Measurements from ENCODE around the gene ZDHHC7.

DNA sequence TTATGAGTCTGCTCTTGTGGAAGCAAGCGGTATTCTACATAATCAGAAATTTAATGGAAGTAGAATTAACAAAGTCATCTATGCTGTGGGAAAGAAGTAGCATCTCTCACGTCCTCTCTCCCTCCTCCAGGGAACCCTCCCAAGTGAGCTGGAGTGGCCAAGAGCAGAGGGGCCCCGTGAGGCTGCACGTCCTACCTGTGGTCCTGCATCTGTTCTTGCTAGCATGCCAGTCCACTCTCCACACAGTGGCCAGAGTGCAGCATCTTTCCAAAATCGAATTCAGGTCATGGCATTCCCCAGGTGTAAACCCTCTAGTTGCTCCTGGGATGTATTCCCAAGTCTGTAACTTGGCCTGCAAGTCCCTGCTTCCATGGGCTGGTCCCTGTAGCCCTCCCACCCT, 26.4 kb upstream of the ZDHHC7 start:
- TF ChIP-seq POLR2A (IDR thresholded peaks at IDR 0.05): no peak
- TF ChIP-seq, protein P1, sequence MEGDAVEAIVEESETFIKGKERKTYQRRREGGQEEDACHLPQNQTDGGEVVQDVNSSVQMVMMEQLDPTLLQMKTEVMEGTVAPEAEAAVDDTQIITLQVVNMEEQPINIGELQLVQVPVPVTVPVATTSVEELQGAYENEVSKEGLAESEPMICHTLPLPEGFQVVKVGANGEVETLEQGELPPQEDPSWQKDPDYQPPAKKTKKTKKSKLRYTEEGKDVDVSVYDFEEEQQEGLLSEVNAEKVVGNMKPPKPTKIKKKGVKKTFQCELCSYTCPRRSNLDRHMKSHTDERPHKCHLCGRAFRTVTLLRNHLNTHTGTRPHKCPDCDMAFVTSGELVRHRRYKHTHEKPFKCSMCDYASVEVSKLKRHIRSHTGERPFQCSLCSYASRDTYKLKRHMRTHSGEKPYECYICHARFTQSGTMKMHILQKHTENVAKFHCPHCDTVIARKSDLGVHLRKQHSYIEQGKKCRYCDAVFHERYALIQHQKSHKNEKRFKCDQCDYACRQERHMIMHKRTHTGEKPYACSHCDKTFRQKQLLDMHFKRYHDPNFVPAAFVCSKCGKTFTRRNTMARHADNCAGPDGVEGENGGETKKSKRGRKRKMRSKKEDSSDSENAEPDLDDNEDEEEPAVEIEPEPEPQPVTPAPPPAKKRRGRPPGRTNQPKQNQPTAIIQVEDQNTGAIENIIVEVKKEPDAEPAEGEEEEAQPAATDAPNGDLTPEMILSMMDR (IDR thresholded peaks at IDR 0.05): no peak

Data from body of pancreas (tissue), 4 donors.